HG02981 (cell line): ENCODE data around the gene AGPAT3.

Experiments used
- ATAC-seq: cut with Tn5 transposase; IDR thresholded peaks from one replicate; pipeline ENCODE4 v1.9.1; 2021; ENCODE audit warnings: mild to moderate bottlenecking, moderate library complexity; ENCODE audit not compliant: unreplicated experiment

AGPAT3 gene

DNA sequence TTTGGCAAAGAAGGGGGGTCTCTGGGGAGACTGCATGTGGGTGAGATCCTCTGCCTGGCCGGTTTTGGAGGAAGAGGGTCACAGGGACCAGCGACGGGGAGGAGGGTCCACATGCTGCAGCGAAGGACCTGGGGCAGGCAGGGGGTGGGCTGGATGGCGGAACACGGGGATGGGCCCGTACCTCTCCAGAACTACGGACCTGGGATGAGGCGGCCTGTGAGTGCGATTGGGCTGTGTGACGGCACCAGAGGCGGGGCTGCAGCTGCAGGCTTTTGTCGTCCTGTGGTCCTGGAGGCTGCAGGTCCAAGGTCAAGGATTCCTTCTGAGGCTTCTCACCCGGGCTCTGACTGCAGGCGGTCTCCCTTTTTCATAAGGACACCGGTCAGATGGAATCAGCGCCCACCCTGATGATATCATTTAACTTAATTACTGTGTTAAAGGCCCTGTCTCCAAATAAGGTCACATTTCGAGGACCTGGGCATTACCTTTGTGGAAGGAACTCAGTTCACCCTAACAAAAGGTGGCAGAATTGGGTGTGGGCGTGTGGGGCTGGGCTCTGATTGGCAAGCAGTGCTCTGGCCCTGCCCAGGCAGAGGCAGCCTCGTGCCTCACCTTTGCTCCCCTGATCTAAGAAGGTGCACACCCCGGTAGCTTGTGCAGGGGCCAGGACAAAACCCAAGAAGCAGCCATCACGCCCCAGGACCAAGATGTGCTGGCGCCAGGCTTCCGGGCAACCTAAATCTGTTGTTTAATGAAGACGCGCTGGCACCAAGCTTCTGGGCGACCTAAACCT, 87.1 kb downstream of the AGPAT3 start:
- no peak for ATAC-seq

DNA sequence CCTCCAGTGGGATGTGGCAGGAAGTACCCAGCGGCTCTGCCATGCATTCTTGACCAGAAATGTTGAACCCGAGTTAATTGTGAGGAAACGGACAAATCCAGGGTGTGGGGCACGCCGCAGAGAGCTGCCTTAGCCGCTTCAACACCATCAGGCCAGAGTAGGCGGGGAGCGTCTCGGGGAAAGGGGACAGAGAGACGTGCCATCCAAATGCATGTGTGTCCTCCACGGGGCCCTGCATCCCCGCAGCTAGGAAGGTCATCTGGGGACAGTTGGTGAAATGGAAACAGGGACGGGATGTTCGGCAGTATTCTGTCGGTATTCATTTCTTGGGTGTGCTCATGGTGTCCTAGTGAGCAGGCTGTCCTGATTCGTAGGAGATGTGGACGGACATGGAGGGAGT, 88.0 kb downstream of the AGPAT3 start:
- ATAC-seq = no peak

DNA sequence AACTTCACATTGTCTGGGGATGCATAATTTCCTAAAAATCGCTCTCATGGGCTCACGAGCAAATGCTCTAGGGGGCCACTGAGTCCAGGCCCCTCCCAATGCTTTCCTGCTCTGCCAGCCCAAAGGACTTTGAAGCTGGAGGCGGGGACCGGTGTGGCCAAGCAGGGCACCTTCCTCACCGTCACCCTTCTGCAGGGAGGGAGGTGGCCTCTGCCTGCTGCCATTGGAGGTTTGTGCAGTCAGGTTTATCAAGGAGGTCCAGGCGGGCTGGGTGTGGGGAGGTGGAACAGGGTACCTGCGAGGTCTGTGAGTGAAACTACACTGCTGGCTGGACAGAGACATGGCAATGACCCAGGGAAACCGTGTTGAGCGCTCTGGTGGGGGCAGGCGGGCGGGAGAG, 89.0 kb downstream of the AGPAT3 start:
- no peak for ATAC-seq

GRCh38 chr21:43954896-43955295, 89.9 kb downstream of the AGPAT3 start:
- ATAC-seq = no peak

DNA sequence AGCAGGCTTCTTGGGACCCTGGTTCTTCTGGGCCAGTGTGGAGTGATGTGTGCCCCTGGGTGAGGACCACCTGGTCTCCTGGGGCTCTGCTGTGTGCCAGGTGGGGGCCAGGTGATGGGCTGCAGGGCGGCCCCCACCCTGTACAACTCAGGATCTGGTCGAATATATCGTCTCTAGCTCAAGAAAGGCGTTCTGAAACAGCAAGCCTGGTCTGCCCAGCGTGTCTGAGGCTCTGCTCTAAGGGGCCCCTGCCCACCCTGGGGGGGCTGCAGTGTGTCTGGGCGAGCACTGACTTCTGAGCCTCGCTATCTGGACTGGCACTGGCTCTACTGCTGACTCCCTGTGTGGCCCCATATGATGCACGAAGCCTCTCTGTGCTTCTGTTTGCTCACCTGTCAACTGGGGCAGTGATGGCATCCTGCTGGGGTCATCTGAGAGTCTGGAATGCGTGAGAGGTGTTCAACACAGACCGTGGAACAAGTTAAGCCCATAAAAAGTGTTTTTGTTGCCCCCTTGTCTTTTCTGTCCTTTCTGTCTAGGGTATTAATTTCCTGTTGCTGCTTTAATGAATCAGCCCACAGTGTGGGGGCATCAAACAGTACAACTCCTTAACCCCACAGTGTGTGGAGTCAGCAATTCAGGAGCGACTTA, 91.1 kb downstream of the AGPAT3 start:
- ATAC-seq = no peak

DNA sequence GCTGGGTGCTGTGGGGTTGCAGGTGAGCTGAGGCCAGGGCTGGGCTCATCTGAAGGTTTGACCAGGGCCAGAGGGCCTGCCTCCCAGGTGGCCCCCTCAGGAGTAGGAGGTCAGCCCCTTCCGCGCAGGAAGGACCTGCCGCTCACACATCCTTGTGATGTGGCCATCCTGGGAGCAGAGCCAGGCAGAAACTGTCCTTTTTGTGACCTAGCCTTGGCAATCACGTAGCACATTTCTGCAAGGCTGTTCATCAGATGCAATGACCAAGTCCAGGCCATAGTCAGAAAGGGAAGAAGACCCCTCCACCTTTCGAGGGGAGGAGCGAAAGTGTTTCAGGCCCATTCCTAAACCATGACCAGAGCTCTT, 91.6 kb downstream of the AGPAT3 start:
- ATAC-seq = no peak

GRCh38 chr21:43957128-43957571, 92.1 kb downstream of the AGPAT3 start:
- ATAC-seq = no peak

GRCh38 chr21:43957611-43958362, 92.8 kb downstream of the AGPAT3 start:
- ATAC-seq = no peak

GRCh38 chr21:43958364-43959158, 93.5 kb downstream of the AGPAT3 start:
- no peak for ATAC-seq

DNA sequence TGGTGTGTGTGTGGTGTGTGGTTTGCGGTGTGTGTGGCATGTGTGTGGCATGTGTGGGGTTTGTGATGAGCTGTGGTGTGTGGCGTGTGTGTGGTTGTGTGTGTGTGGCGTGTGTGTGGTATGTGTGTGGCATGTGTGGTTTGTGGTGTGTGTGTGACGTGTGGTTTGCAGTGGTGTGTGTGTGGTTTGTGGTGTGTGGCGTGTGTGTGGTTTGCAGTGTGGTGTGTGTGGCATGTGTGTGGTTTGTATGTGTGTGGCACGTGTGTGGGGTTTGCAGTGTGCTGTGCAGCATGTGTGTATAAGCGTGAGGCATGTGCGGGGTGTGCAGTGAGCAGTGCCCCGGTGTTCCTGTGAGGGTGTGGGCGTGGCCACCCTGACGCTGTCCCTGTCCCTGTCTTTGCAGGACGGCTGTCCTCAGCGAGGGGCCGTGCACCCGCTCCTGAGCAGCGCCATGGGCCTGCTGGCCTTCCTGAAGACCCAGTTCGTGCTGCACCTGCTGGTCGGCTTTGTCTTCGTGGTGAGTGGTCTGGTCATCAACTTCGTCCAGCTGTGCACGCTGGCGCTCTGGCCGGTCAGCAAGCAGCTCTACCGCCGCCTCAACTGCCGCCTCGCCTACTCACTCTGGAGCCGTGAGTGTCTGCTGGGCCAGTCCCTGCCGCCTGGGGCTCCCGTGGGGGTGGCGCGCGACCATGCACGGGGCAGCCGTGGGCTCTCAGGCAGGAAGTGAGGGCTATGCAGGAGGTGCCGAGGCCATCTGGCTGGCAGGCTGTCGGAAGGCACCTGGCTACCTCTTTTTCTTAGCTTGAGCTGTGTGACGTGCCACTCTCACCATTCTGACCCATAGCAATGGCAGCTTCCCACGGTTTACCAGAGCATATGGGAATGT, 94.5 kb downstream of the AGPAT3 start:
- ATAC-seq = no peak

GRCh38 chr21:43961382-43961909, 96.4 kb downstream of the AGPAT3 start:
- no peak for ATAC-seq

- ATAC-seq = no peak
Measured at GRCh38 chr21:43965911-43966585, 101.0 kb downstream of the AGPAT3 start.

- ATAC-seq = no peak
Measured at GRCh38 chr21:43966946-43967512, 102.0 kb downstream of the AGPAT3 start.

GRCh38 chr21:43967981-43968380, 103.0 kb downstream of the AGPAT3 start:
- ATAC-seq = no peak

GRCh38 chr21:43968410-43969114, 103.5 kb downstream of the AGPAT3 start:
- no peak for ATAC-seq

- no peak for ATAC-seq
Measured at GRCh38 chr21:43969115-43969444, 104.1 kb downstream of the AGPAT3 start.

GRCh38 chr21:43970551-43970950, 105.5 kb downstream of the AGPAT3 start:
- no peak for ATAC-seq

GRCh38 chr21:43971201-43971991, 106.4 kb downstream of the AGPAT3 start:
- ATAC-seq = no peak
